ENCODE data around the gene GPRC5D.

DNA sequence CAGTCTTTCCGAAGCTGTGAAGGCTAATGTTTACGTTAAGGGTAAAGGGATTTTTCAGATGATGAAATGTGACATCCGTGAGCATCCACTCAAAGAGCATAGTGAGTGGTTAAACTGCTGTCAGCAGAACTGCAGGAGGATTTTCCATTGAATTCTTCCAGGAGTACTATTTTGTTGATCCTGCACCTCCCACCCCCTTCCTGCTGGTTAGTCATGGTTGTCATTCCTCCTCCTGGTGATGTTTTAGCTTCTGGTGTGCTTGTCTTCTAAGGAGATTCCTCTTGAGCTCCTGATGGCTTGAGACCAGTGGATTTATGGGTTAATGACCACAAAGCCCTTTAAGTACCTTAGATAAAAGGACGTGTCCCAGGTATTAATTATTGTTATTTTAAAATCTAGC lies 2.4 kb upstream of the GPRC5D start:
- TF ChIP-seq, protein P1, sequence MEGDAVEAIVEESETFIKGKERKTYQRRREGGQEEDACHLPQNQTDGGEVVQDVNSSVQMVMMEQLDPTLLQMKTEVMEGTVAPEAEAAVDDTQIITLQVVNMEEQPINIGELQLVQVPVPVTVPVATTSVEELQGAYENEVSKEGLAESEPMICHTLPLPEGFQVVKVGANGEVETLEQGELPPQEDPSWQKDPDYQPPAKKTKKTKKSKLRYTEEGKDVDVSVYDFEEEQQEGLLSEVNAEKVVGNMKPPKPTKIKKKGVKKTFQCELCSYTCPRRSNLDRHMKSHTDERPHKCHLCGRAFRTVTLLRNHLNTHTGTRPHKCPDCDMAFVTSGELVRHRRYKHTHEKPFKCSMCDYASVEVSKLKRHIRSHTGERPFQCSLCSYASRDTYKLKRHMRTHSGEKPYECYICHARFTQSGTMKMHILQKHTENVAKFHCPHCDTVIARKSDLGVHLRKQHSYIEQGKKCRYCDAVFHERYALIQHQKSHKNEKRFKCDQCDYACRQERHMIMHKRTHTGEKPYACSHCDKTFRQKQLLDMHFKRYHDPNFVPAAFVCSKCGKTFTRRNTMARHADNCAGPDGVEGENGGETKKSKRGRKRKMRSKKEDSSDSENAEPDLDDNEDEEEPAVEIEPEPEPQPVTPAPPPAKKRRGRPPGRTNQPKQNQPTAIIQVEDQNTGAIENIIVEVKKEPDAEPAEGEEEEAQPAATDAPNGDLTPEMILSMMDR (IDR thresholded peaks at IDR 0.05) = no peak
- TF ChIP-seq ZFX (IDR thresholded peaks at IDR 0.05; ENCODE audit: borderline replicate concordance) = no peak
